ENCODE measurements around the gene FBXO31.

Gene FBXO31

GRCh38 chr16:87325423-87325858 lies 58.1 kb downstream of the FBXO31 start:
- Histone ChIP-seq H3K9me2 (ENCODE audit: low read depth, low read length) (no peaks in the 10 kb centered on the region), H3K9ac (ENCODE audit: low read length) (no peak overlapping the region)
- TF ChIP-seq, protein P1, sequence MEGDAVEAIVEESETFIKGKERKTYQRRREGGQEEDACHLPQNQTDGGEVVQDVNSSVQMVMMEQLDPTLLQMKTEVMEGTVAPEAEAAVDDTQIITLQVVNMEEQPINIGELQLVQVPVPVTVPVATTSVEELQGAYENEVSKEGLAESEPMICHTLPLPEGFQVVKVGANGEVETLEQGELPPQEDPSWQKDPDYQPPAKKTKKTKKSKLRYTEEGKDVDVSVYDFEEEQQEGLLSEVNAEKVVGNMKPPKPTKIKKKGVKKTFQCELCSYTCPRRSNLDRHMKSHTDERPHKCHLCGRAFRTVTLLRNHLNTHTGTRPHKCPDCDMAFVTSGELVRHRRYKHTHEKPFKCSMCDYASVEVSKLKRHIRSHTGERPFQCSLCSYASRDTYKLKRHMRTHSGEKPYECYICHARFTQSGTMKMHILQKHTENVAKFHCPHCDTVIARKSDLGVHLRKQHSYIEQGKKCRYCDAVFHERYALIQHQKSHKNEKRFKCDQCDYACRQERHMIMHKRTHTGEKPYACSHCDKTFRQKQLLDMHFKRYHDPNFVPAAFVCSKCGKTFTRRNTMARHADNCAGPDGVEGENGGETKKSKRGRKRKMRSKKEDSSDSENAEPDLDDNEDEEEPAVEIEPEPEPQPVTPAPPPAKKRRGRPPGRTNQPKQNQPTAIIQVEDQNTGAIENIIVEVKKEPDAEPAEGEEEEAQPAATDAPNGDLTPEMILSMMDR (IDR thresholded peaks at IDR 0.05; ENCODE audit: low read length): no peak
- TF ChIP-seq EZH2 (IDR thresholded peaks at IDR 0.05; ENCODE audit: borderline replicate concordance, low read length): no peak

GRCh38 chr16:87324411-87325275 lies 58.9 kb downstream of the FBXO31 start:
- no peak for TF ChIP-seq EZH2 (IDR thresholded peaks at IDR 0.05; ENCODE audit: borderline replicate concordance, low read length)
- TF ChIP-seq, protein P1 (IDR thresholded peaks at IDR 0.05; ENCODE audit: low read length): peak; percentile 80
- Histone ChIP-seq H3K9me3 (ENCODE audit: low read length) (no peaks in the 10 kb centered on the region), H3K36me3 (ENCODE audit: insufficient read depth, low read length) (peaks cover 1% of the 10 kb centered on the region; the same call in 1 of the 2 replicates), H3K9me2 (ENCODE audit: low read depth, low read length) (no peaks in the 10 kb centered on the region), H3K27me3 (ENCODE audit: insufficient read depth, low read length) (no peaks in the 10 kb centered on the region), H3F3A (ENCODE audit: insufficient read depth, low read length) (no peaks in the 10 kb centered on the region), H4K20me1 (ENCODE audit: insufficient read depth, low read length) (no peaks in the 10 kb centered on the region), H3K4me3 (ENCODE audit: low read depth, low read length, poor library complexity, severe bottlenecking) (no peak overlapping the region), H3K27ac (ENCODE audit: low read depth, low read length, poor library complexity, severe bottlenecking) (no peak overlapping the region), H3K79me2 (ENCODE audit: insufficient read depth, low read length) (no peaks in the 10 kb centered on the region), H3K4me1 (ENCODE audit: insufficient read depth, low read length, severe bottlenecking) (no peaks in the 10 kb centered on the region), H2AFZ (ENCODE audit: low read length) (no peak overlapping the region), H3K9ac (ENCODE audit: low read length) (no peak overlapping the region), H3K4me2 (ENCODE audit: low read length) (no peak overlapping the region)

More at GRCh38 chr16:87325423-87325858, 58.1 kb downstream of the FBXO31 start:
- H3K36me3 ChIP-seq (ENCODE audit: insufficient read depth, low read length): peaks cover 8% of the 10 kb centered on the region; the same call in 1 of the 2 replicates
- no peaks in the 10 kb centered on the region for H3K79me2 ChIP-seq (ENCODE audit: insufficient read depth, low read length)
- H3K27ac ChIP-seq (ENCODE audit: low read depth, low read length, poor library complexity, severe bottlenecking): no peak overlapping the region
- no peaks in the 10 kb centered on the region for H3K4me1 ChIP-seq (ENCODE audit: insufficient read depth, low read length, severe bottlenecking)
- no peak overlapping the region for H3K4me3 ChIP-seq (ENCODE audit: low read depth, low read length, poor library complexity, severe bottlenecking)
- H3K27me3 ChIP-seq (ENCODE audit: insufficient read depth, low read length): no peaks in the 10 kb centered on the region
- H3K9me3 ChIP-seq (ENCODE audit: low read length): no peaks in the 10 kb centered on the region
- no peak overlapping the region for H2AFZ ChIP-seq (ENCODE audit: low read length)
- H4K20me1 ChIP-seq (ENCODE audit: insufficient read depth, low read length): no peaks in the 10 kb centered on the region
- H3K4me2 ChIP-seq (ENCODE audit: low read length): no peak overlapping the region
- no peaks in the 10 kb centered on the region for H3F3A ChIP-seq (ENCODE audit: insufficient read depth, low read length)

DNA sequence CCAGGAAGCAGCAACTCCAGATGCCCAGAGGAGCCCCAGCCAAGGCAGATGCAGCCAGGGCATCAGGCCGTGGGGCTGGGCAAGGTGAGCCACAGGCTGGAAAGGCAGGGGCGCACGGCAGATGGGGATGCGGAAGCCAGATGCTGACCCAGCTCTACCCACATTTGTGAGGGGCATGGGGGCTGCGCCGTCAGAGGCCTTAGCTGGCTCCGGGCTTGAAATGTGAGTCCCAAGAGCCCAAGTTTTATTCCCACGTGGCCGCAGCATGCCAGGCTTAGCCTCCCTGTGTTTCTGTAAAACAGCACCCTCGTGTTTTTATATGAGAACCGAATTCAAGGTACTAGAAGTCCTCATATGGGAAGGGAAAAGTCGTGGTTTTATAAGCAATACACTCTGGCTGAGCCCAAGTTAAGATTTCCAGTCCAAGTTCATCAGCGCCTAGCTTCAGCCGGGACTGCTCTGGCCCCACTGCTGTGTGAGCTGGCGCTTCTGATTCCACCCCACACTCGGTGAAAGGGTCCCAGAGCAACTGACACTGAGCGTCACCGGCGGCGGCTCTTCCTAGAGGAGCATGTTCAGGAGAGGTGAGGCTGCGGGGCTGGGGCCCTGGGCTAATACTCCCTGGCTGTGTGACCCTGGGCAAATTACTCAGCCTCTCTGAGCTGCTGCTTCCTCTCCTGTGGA lies 59.7 kb downstream of the FBXO31 start:
- Histone ChIP-seq H3K79me2 (ENCODE audit: insufficient read depth, low read length) (0 out of 2 replicates have a peak, but pooled peaks cover under 1% of the 10 kb centered on the region), H3K9ac (ENCODE audit: low read length) (no peak overlapping the region), H4K20me1 (ENCODE audit: insufficient read depth, low read length) (no peaks in the 10 kb centered on the region), H3K4me1 (ENCODE audit: insufficient read depth, low read length, severe bottlenecking) (peaks cover 4% of the 10 kb centered on the region), H3K9me3 (ENCODE audit: low read length) (no peaks in the 10 kb centered on the region), H3K4me2 (ENCODE audit: low read length) (no peak overlapping the region), H3K27ac (ENCODE audit: low read depth, low read length, poor library complexity, severe bottlenecking) (no peak overlapping the region), H3K9me2 (ENCODE audit: low read depth, low read length) (no peaks in the 10 kb centered on the region), H2AFZ (ENCODE audit: low read length) (no peak overlapping the region), H3F3A (ENCODE audit: insufficient read depth, low read length) (no peaks in the 10 kb centered on the region), H3K4me3 (ENCODE audit: low read depth, low read length, poor library complexity, severe bottlenecking) (no peak overlapping the region), H3K27me3 (ENCODE audit: insufficient read depth, low read length) (no peaks in the 10 kb centered on the region), H3K36me3 (ENCODE audit: insufficient read depth, low read length) (peaks cover 2% of the 10 kb centered on the region; the same call in 1 of the 2 replicates)
- TF ChIP-seq, protein P1 (IDR thresholded peaks at IDR 0.05; ENCODE audit: low read length): no peak
- no peak for TF ChIP-seq EZH2 (IDR thresholded peaks at IDR 0.05; ENCODE audit: borderline replicate concordance, low read length)
